GM12891 (cell line): ENCODE data around the gene LCE1A.

Experiments
- PAX5 ChIP-seq: IDR thresholded peaks from 2 replicates; pipeline ENCODE4 v1.6.1; 2011; ENCODE audit warnings: low read length, moderate library complexity, mild to moderate bottlenecking; ENCODE audit not compliant: insufficient read depth, severe bottlenecking
- POLR2A ChIP-seq: IDR thresholded peaks from 2 replicates; pipeline ENCODE4 v1.6.1; 2011; ENCODE audit warnings: low read depth, low read length, control low read depth
- POLR2AphosphoS5 ChIP-seq: IDR thresholded peaks from 2 replicates; pipeline ENCODE4 v1.6.1; 2011; ENCODE audit warnings: low read depth, low read length, control low read depth
- POU2F2 ChIP-seq: IDR thresholded peaks from 2 replicates; pipeline ENCODE4 v1.6.1; 2011; ENCODE audit warnings: low read depth, mild to moderate bottlenecking, control low read depth, low read length, moderate library complexity
- SPI1 ChIP-seq: IDR thresholded peaks from 2 replicates; pipeline ENCODE4 v1.6.1; 2011; ENCODE audit warnings: low read depth, low read length, control low read depth
- TAF1 ChIP-seq: IDR thresholded peaks from 2 replicates; pipeline ENCODE4 v1.6.1; 2011; ENCODE audit warnings: low read depth, low read length, control low read depth

DNA sequence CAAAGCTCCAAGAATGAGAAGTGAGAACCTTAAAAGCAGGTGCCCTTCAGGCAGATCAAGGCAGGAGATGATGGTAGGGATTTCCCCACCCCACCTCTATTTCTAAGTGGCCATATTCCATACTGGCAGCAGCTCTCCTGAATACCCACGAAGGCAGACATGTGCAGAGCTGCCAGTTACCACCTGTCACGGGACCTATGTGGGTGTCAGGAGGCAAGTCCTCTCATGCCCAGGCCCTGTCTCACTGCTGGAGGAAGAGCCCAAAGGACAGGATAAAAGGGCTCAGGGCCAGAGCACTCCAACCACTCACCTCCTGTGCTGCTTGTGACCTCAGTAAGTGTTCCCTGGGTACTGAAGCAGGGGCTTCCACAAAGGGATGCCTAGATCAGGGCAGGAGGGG, 16.2 kb upstream of the LCE1A start:
- no peak for TF ChIP-seq POLR2A
- no peak for TF ChIP-seq TAF1
- TF ChIP-seq SPI1 = no peak
- no peak for TF ChIP-seq POLR2AphosphoS5
- no peak for TF ChIP-seq POU2F2
- no peak for TF ChIP-seq PAX5
